Kidney (tissue), 14 donors: ENCODE results near the gene NOL9. TPM values are rescaled to one million over a fixed set of nuclear protein-coding genes. Genes with fewer than 3 reads are reported as not detected.
"Not testable (repeated sequence)": the region's sequence is repeated elsewhere in the genome, so short reads cannot be mapped to it uniquely, and the experiment has no call there.

Experiments used
- DNase-seq, 5 donors: peaks; one replicate each; pipeline ENCODE4 v3.0.0-alpha.2; 2013 to 2020
- FAIRE-seq: peaks from 2 replicates; lab custom pipeline; 2012; peaks lifted over from hg19 to GRCh38; lab: Jason Lieb, UNC
- H3K27ac ChIP-seq, 2 donors: one replicate each; pipeline ENCODE4 v1.7.0; 2013; ENCODE audit warnings: low read depth in 2 of 2, low read length in 2 of 2, inconsistent platforms in 1 of 2
- H3K27me3 ChIP-seq: one replicate; pipeline ENCODE4 v1.7.1; 2013; ENCODE audit warnings: low read length, inconsistent platforms; ENCODE audit not compliant: control insufficient read depth, insufficient read depth
- H3K36me3 ChIP-seq, 3 donors: one replicate each; pipeline versions ENCODE4 v1.7.0 to v1.7.1; 2013; ENCODE audit warnings: low read length in 3 of 3, control low read depth in 1 of 3, inconsistent platforms in 1 of 3; ENCODE audit not compliant: insufficient read depth in 3 of 3, control insufficient read depth in 2 of 3
- H3K4me1 ChIP-seq, 3 donors: one replicate each; pipeline versions ENCODE4 v1.7.0 to v1.7.1; 2013; ENCODE audit warnings: low read length in 3 of 3, inconsistent platforms in 1 of 3, low read depth in 1 of 3; ENCODE audit not compliant: control insufficient read depth in 2 of 3, insufficient read depth in 2 of 3
- H3K4me3 ChIP-seq, 3 donors: one replicate each; pipeline versions ENCODE4 v1.7.0 to v1.8.1; 2013; ENCODE audit warnings: low read length in 3 of 3, control low read depth in 1 of 3, inconsistent platforms in 1 of 3
- H3K9ac ChIP-seq, 3 donors: one replicate each; pipeline versions ENCODE4 v1.7.0 to v1.7.1; 2013; ENCODE audit warnings: low read length in 3 of 3, control low read depth in 1 of 3, inconsistent platforms in 1 of 3
- H3K9me3 ChIP-seq, 3 donors: one replicate each; pipeline versions ENCODE4 v1.7.0 to v1.7.1; 2013; ENCODE audit warnings: low read length in 3 of 3, control low read depth in 1 of 3, inconsistent platforms in 1 of 3; ENCODE audit not compliant: control insufficient read depth in 2 of 3, insufficient read depth in 1 of 3
- CTCF ChIP-seq: IDR thresholded peaks from 3 replicates; pipeline ENCODE4 v1.5.1; 2012; ENCODE audit warnings: mild to moderate bottlenecking, moderate library complexity, borderline replicate concordance; ENCODE audit not compliant: insufficient read depth; ENCODE audit errors: extremely low read depth
- intact Hi-C: fragments of 100-400 bp; cut with DNase I; formaldehyde crosslinking; loops from one replicate; pipeline ENCODE4 v1.11.1; 2022
- polyA plus RNA-seq: library from polyadenylated mRNA; stranded (reverse); fragments of 350-450 nt; fragmentation: Illumina TruSeq; extraction: RNeasy Lipid Tissue Mini Kit (QIAGEN cat#74804); gene quantifications from one replicate; pipeline ENCODE4 v1.2.3, GENCODE V29; 2014; ENCODE audit warnings: low read depth, low replicate concordance; ENCODE audit not compliant: insufficient read depth
- total RNA-seq: library from RNA; stranded (reverse); fragmentation: NEBNext Ultra II Directional; extraction: Animal tissue kit (Norgen Biotek cat#: 25700); gene quantifications from one replicate; pipeline ENCODE4 v1.2.1, GENCODE V29; 2021
- donor health status: control.
- donor health status: control.
- donor health status: control.
- donor health status: control.
- donor health status: control.
- donor health status: DM: yes; HTN: yes; CAD: no.
- donor health status: Normal renal cell carcinoma (clear cell type).

NOL9 gene
- total and polyA plus RNA-seq, 2 donors from 2014 or later = 4.3 to 28.7 TPM

GRCh38 chr1:6494627-6495026 lies 59.7 kb downstream of the NOL9 start:
- H3K4me1 ChIP-seq = peaks cover 0 to 25% (median 0%) of the 10 kb centered on the region in 3 donors
- DNase-seq = no peak
- no peaks in the 10 kb centered on the region for H3K36me3 ChIP-seq
- FAIRE-seq = no peak
- intact Hi-C loops = no loop called here
- no peak overlapping the region for H3K27ac ChIP-seq
- no peak overlapping the region for H3K4me3 ChIP-seq
- TF ChIP-seq CTCF = no peak
- H3K27me3 ChIP-seq = no peaks in the 10 kb centered on the region
- no peaks in the 10 kb centered on the region for H3K9me3 ChIP-seq
- H3K9ac ChIP-seq = no peak overlapping the region

GRCh38 chr1:6493834-6494223 lies 60.5 kb downstream of the NOL9 start:
- H3K9ac ChIP-seq, H3K4me3 ChIP-seq, FAIRE-seq, H3K27ac ChIP-seq, DNase-seq, H3K9me3 ChIP-seq, H3K27me3 ChIP-seq, intact Hi-C loops, H3K36me3 ChIP-seq: not testable (repeated sequence)
- peaks cover 0 to 27% (median 0%) of the 10 kb centered on the region in 3 donors for H3K4me1 ChIP-seq

GRCh38 chr1:6491966-6492365 lies 62.3 kb downstream of the NOL9 start:
- Histone ChIP-seq H3K27ac (no peak overlapping the region), H3K9me3 (no peaks in the 10 kb centered on the region), H3K27me3 (no peaks in the 10 kb centered on the region), H3K4me1 (peaks cover 0 to 24% (median 0%) of the 10 kb centered on the region in 3 donors), H3K9ac (peak overlapping the region in 1 of 3 donors; percentile 34), H3K4me3 (no peak overlapping the region), H3K36me3 (no peaks in the 10 kb centered on the region)
- no peak for FAIRE-seq
- intact Hi-C loops = no loop called here
- TF ChIP-seq CTCF = no peak
- no peak for DNase-seq

GRCh38 chr1:6491480-6491962 lies 62.8 kb downstream of the NOL9 start, which contains the start of gene PLEKHG5:
Gene PLEKHG5 (minus strand): TSS chr1:6491667. CDS start chr1:6477571, 14,096 bp downstream.
- FAIRE-seq = no peak
- intact Hi-C loops = no loop called here
- H3K36me3 ChIP-seq = no peaks in the 10 kb centered on the region
- TF ChIP-seq CTCF = no peak
- DNase-seq = no peak
- peak within 1 kb of the TSS in 2 of 3 donors; percentile 41 to 78 for H3K9ac ChIP-seq
- H3K9me3 ChIP-seq = no peaks in the 10 kb centered on the region
- peak within 1 kb of the TSS; percentile 28 to 63 for H3K27ac ChIP-seq
- H3K27me3 ChIP-seq = no peaks in the 10 kb centered on the region
- H3K4me1 ChIP-seq = peaks cover 0 to 21% (median 0%) of the 10 kb centered on the region in 3 donors
- peak within 1 kb of the TSS in 2 of 3 donors; percentile 53 to 73 for H3K4me3 ChIP-seq
